K562 (cell line): ENCODE measurements around the gene TTBK2. TPM values are rescaled to one million over a fixed set of nuclear protein-coding genes. Genes with fewer than 3 reads are reported as not detected.

Experiments
- ATAC-seq: fragments of 200-7000 bp; cut with Tn5 transposase; 3 replicates; pipeline ENCODE4 v1.9.1; 2020; ENCODE audit warnings: moderate library complexity
- BruUV-seq: library from RNA; stranded (reverse); fragments of 400-500 nt; replicated peaks from 2 replicates; lab custom pipeline; 2021; lab: Mats Ljungman, UMichigan
- CTCF ChIA-PET: fragments of 300-600 bp; formaldehyde crosslinking; extraction: SDS; loops from one replicate; lab custom pipeline; 2021; ENCODE audit warnings: low intra/inter-chr PET ratio; lab: Yijun Ruan, JAX
- POLR2A ChIA-PET: fragments of 300-600, 350-650 bp; sonication (Branson Sonifier 250); formaldehyde crosslinking; extraction: SDS; loops from one replicate; lab custom pipeline; 2021; ENCODE audit warnings: antibody characterized with exemption, inconsistent platforms; lab: Yijun Ruan, JAX
- DNase-seq, 4 experiments: peaks; one replicate each; pipeline versions ENCODE4 v3.0.0 to v3.0.0-alpha.2; 2011 to 2018; ENCODE audit warnings: low spot score in 3 of 4, mixed read lengths in 3 of 4; ENCODE audit errors: extremely low read depth in 1 of 4
- FAIRE-seq: peaks from 2 replicates; lab custom pipeline; 2011; peaks lifted over from hg19 to GRCh38; lab: Jason Lieb, UNC
- H2AFZ ChIP-seq: 2 replicates; pipeline ENCODE4 v1.6.0; 2011; ENCODE audit warnings: low read depth, low read length, control low read depth, inconsistent platforms
- H3K27ac ChIP-seq: fragments of 200-600 bp; 3 replicates; pipeline ENCODE4 v1.8.0; 2011; ENCODE audit warnings: low read depth, mild to moderate bottlenecking, control low read depth, inconsistent platforms, low read length, moderate library complexity, mixed read lengths; ENCODE audit errors: extremely low read depth
- H3K27me3 ChIP-seq, 2 experiments: fragments of 300-600 bp in 1 of 2; 2 replicates in 1 of 2; 3 replicates in 1 of 2; pipeline versions ENCODE4 v1.6.0 to v1.8.0; 2011; ENCODE audit warnings: inconsistent platforms in 2 of 2, low read length in 2 of 2, mild to moderate bottlenecking in 1 of 2, mixed read lengths in 1 of 2, moderate library complexity in 1 of 2; ENCODE audit not compliant: control insufficient read depth in 2 of 2, insufficient read depth in 2 of 2
- H3K36me3 ChIP-seq: fragments of 300-600 bp; 3 replicates; pipeline ENCODE4 v1.8.0; 2011; ENCODE audit warnings: mild to moderate bottlenecking, low read length, inconsistent platforms; ENCODE audit not compliant: control insufficient read depth, insufficient read depth
- H3K4me1 ChIP-seq, 2 experiments: fragments of 200-600 bp in 1 of 2; replicated peaks in 1 of 2; 2 replicates in 1 of 2; 3 replicates in 1 of 2; pipeline versions ENCODE4 v1.5.1 to v1.8.0; 2011; ENCODE audit warnings: inconsistent platforms in 2 of 2, low read length in 2 of 2, mild to moderate bottlenecking in 1 of 2, mixed read lengths in 1 of 2, moderate library complexity in 1 of 2; ENCODE audit not compliant: control insufficient read depth in 2 of 2, insufficient read depth in 2 of 2
- H3K4me2 ChIP-seq: 2 replicates; pipeline ENCODE4 v1.6.1; 2011; ENCODE audit warnings: low read length, control low read depth, inconsistent platforms, mixed read lengths; ENCODE audit not compliant: insufficient read depth
- H3K4me3 ChIP-seq: fragments of 200-600 bp; sonication (generic), shearing (Covaris generic); 2 replicates; pipeline ENCODE4 v1.5.1; 2016; ENCODE audit warnings: control low read depth, inconsistent platforms
- H3K79me2 ChIP-seq: fragments of 200-600 bp; 3 replicates; pipeline ENCODE4 v1.8.0; 2011; ENCODE audit warnings: low read length, inconsistent platforms; ENCODE audit not compliant: control insufficient read depth, insufficient read depth
- H3K9ac ChIP-seq, 2 experiments: 2 replicates each; pipeline versions ENCODE4 v1.6.0 to v1.6.1; 2011; ENCODE audit warnings: low read depth in 2 of 2, low read length in 2 of 2, control low read depth in 1 of 2, inconsistent platforms in 1 of 2, mild to moderate bottlenecking in 1 of 2, mixed read lengths in 1 of 2; ENCODE audit not compliant: insufficient read depth in 1 of 2
- H3K9me1 ChIP-seq: one replicate; pipeline ENCODE4 v1.6.0; 2011; ENCODE audit warnings: inconsistent platforms, mild to moderate bottlenecking, low read length, moderate library complexity; ENCODE audit not compliant: control insufficient read depth, insufficient read depth
- H3K9me3 ChIP-seq: replicated peaks from 2 replicates; pipeline ENCODE4 v1.5.1; 2011; ENCODE audit warnings: low read depth, low read length, inconsistent platforms; ENCODE audit not compliant: control insufficient read depth, insufficient read depth
- H4K20me1 ChIP-seq: replicated peaks from 2 replicates; pipeline ENCODE4 v1.6.1; 2011; ENCODE audit warnings: low read length, inconsistent platforms, mixed read lengths; ENCODE audit not compliant: control insufficient read depth, insufficient read depth
- ATF7 ChIP-seq: fragments of 450-650 bp; IDR thresholded peaks from 2 replicates; pipeline ENCODE4 v1.7.1; 2014; ENCODE audit warnings: mild to moderate bottlenecking, moderate library complexity
- HNRNPUL1 ChIP-seq: fragments of 200-400 bp; formaldehyde crosslinking; IDR thresholded peaks from 2 replicates; pipeline ENCODE4 v1.6.1; 2017; ENCODE audit warnings: low read length
- MAFF ChIP-seq: IDR thresholded peaks from 2 replicates; pipeline ENCODE4 v1.6.1; 2012; ENCODE audit warnings: low read length, improper control_type of control experiment
- MCM5 ChIP-seq: fragments of 450-650 bp; IDR thresholded peaks from 2 replicates; pipeline ENCODE4 v1.6.1; 2016; ENCODE audit warnings: low read depth
- OTX1 ChIP-seq: fragments of 450-650 bp; formaldehyde crosslinking; IDR thresholded peaks from 2 replicates; pipeline ENCODE4 v1.4.0; 2022; ENCODE audit warnings: mild to moderate bottlenecking
- POLR2G ChIP-seq: fragments of 200-400 bp; formaldehyde crosslinking; IDR thresholded peaks from 2 replicates; pipeline ENCODE4 v1.6.1; 2017; ENCODE audit warnings: low read depth, mild to moderate bottlenecking, antibody characterized with exemption, low read length, moderate library complexity
- POU5F1 ChIP-seq: fragments of 150-350 bp; IDR thresholded peaks from 2 replicates; pipeline ENCODE4 v1.6.1; 2014; ENCODE audit warnings: borderline replicate concordance, low read length, low read depth, mild to moderate bottlenecking; ENCODE audit not compliant: partially characterized antibody
- TARDBP ChIP-seq: fragments of 450-650 bp; IDR thresholded peaks from 2 replicates; pipeline ENCODE4 v1.6.1; 2016
- ZFPM2 ChIP-seq: fragments of 250-450 bp; sonication (Bioruptor Pico); IDR thresholded peaks from 2 replicates; pipeline ENCODE4 v1.5.1; 2022; ENCODE audit warnings: mild to moderate bottlenecking
- WGBS: fragments of 100-300 bp; shearing (Covaris generic); methylation state at CpG from one replicate; pipeline ENCODE4 v1.1.6; 2016; ENCODE audit warnings: low coverage, mixed read lengths; ENCODE audit not compliant: insufficient coverage; ENCODE audit errors: missing lambda C conversion rate; 5-methylcytosine and 5-hydroxymethylcytosine counted together
- in situ Hi-C: fragments of 300-500 bp; cut with MboI; formaldehyde crosslinking; loops from 4 replicates; pipeline ENCODE4 v1.15.0; 2018; ENCODE audit warnings: inconsistent platforms, mixed read lengths
- intact Hi-C: fragments of 100-400 bp; cut with micrococcal nuclease; formaldehyde crosslinking; loops from 2 replicates; pipeline ENCODE4 v1.14.2; 2022
- polyA plus RNA-seq, 8 experiments: library from polyadenylated mRNA; depleted of rRNA in 4 of 8; stranded (reverse) in 5 of 8; unstranded in 3 of 8; fragments of >200 nt; fragmentation: Nextera tagmentation in 2 of 8; fragmentation: Illumina TruSeq in 1 of 8; extraction: Ambion mirVana in 2 of 8; extraction: Trizol in 1 of 8; gene quantifications; 2 replicates each; pipeline versions ENCODE4 v1.2.1 to v1.2.3, GENCODE V29; 2011 to 2014; ENCODE audit warnings: inconsistent platforms in 1 of 8, missing spikeins in 1 of 8
- total RNA-seq, 7 experiments: library from RNA; depleted of rRNA in 6 of 7; stranded (reverse); fragments of >200 nt in 6 of 7; fragmentation: Illumina TruSeq in 2 of 7; extraction: Trizol in 2 of 7; gene quantifications; 2 replicates each; pipeline versions ENCODE4 v1.2.1 to v1.2.3, GENCODE V29; 2011 to 2021; ENCODE audit warnings: low replicate concordance in 1 of 7

Gene TTBK2
- total and polyA plus RNA-seq, 9 of the 15 experiments (the other 6 are each of a cell fraction or from before 2014, with no cell fraction given), result 0.89 to 8.0 (median 4.8) TPM

GRCh38 chr15:42728972-42729371, 191.6 kb downstream of the TTBK2 start (continued):
- TF ChIP-seq MAFF (no peak), HNRNPUL1 (no peak), POU5F1 (no peak), ZFPM2 (CRISPR knock-in tag) (no peak), OTX1 (CRISPR knock-in tag) (no peak), TARDBP (no peak), ATF7 (no peak)

GRCh38 chr15:42728560-42728959, 192.0 kb downstream of the TTBK2 start:
- Histone ChIP-seq H3K36me3 (peaks cover 96% of the 10 kb centered on the region), H2AFZ (no peak overlapping the region), H3K27ac (no peak overlapping the region), H4K20me1 (no peaks in the 10 kb centered on the region; the same call in 1 of the 2 replicates), H3K9me3 (no peaks in the 10 kb centered on the region), H3K4me2 (no peak overlapping the region), H3K27me3 (no peaks in the 10 kb centered on the region), H3K9ac (no peak overlapping the region), H3K9me1 (peaks cover 5% of the 10 kb centered on the region), H3K4me3 (no peak overlapping the region), H3K79me2 (no peaks in the 10 kb centered on the region), H3K4me1 (peaks cover 0 to 6% of the 10 kb centered on the region in 2 experiments; a peak in 1 of 5 replicates)
- WGBS, result 90% methylated on average over 4 of the region's 5 CpGs
- ATAC-seq (no peak), DNase-seq (no peak), FAIRE-seq (no peak)
- in situ Hi-C loops (no loop called here), intact Hi-C loops (no loop called here)
- ChIA-PET CTCF (no interaction called here), POLR2A (interaction anchor here (0.6 kb wide), 1 partner anchor 9 kb away, joined by 4 read pairs; no protein-coding TSS in a partner anchor)
- BruUV-seq, result no TSS peak
- TF ChIP-seq POLR2G (0 out of 2 replicates have a peak, but pooled peaks have one; percentile 8), MCM5 (no peak)
